SK-N-SH (cell line): Measurements from ENCODE around the gene BARX1.

Source experiments
- CTCF ChIP-seq: fragments of 200-600 bp; sonication (generic); IDR thresholded peaks from 2 replicates; pipeline ENCODE4 v1.6.1; 2017; ENCODE audit warnings: antibody characterized with exemption, mild to moderate bottlenecking, moderate library complexity
- EZH2phosphoT487 ChIP-seq: fragments of 200-600 bp; sonication (generic); IDR thresholded peaks from 2 replicates; pipeline ENCODE4 v1.6.1; 2017; ENCODE audit warnings: low read depth, mixed run types, mild to moderate bottlenecking, antibody characterized with exemption, moderate library complexity, borderline replicate concordance
- NFIC ChIP-seq: IDR thresholded peaks from 2 replicates; pipeline ENCODE4 v1.4.0; 2012; ENCODE audit warnings: borderline replicate concordance
- POLR2AphosphoS5 ChIP-seq: IDR thresholded peaks from 2 replicates; pipeline ENCODE4 v1.6.1; 2012; ENCODE audit warnings: low read depth, low read length
- RFX5 ChIP-seq: IDR thresholded peaks from 2 replicates; pipeline ENCODE4 v1.6.1; 2012; ENCODE audit warnings: mild to moderate bottlenecking, improper control_type of control experiment, low read length
- SMC3 ChIP-seq: IDR thresholded peaks from 2 replicates; pipeline ENCODE4 v1.6.1; 2012; ENCODE audit warnings: low read depth, low read length, improper control_type of control experiment
- YY1 ChIP-seq: IDR thresholded peaks from 2 replicates; pipeline ENCODE4 v1.4.0; 2012; ENCODE audit warnings: low read depth, mild to moderate bottlenecking

- TF ChIP-seq CTCF = no peak
- TF ChIP-seq EZH2phosphoT487 = peak; percentile 46; the same call in 1 of the 2 replicates
- TF ChIP-seq YY1 = no peak
- no peak for TF ChIP-seq POLR2AphosphoS5
- no peak for TF ChIP-seq SMC3
- no peak for TF ChIP-seq RFX5
- TF ChIP-seq NFIC = no peak
Measured at GRCh38 chr9:93951655-93952118, 3.5 kb downstream of the BARX1 start.
